ENCODE measurements around the gene PIK3CB.
"Not testable (repeated sequence)": the region's sequence is repeated elsewhere in the genome, so short reads cannot be mapped to it uniquely, and the experiment has no call there.

Gene PIK3CB

GRCh38 chr3:138732456-138732855 is 102.3 kb downstream of the PIK3CB start:
- DNase-seq: no peak

- DNase-seq: no peak
Measured at GRCh38 chr3:138726946-138727730, 107.6 kb downstream of the PIK3CB start.

DNA sequence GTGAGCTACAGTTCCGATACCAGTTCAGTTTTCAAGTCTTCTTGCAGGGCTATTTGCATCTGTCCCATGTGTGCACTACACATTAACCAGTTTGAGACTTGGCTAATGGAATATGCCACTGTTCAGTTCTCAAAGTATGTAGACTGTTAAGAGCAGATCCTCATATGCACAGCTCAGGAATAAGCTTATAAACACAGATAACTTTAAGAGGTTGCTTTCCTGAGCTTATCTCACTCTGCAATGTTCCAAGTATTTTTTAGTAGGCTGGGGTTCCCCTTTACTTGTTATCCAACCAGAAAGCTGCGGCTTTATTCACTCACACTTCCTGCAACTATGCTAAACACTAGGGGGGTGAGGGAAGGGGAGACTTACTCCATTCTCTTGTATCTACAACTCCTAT is 108.7 kb downstream of the PIK3CB start:
- DNase-seq: not testable (repeated sequence)

- DNase-seq: no peak
Measured at GRCh38 chr3:138725116-138725515, 109.6 kb downstream of the PIK3CB start.

DNA sequence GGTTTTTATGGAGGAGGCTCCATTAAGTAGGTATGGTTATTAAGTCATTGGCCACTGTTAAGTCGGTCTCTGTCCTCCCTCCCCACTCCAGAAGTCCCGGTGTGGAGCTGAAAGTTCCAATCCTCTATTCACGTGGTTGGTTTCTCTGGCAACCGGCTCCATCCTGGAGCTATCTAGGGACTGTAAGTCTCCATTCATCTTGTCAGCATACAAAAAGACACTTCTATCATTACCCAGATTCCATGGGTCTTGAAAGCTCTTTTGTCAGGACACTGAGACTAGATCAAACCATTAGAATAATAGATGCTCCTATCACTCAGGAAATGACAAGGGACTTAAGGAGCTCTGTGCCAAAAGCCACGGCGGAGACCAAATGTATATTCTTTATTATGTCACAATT is 110.3 kb downstream of the PIK3CB start:
- no peak for DNase-seq

GRCh38 chr3:138718849-138719248 is 115.9 kb downstream of the PIK3CB start:
- no peak for DNase-seq

DNA sequence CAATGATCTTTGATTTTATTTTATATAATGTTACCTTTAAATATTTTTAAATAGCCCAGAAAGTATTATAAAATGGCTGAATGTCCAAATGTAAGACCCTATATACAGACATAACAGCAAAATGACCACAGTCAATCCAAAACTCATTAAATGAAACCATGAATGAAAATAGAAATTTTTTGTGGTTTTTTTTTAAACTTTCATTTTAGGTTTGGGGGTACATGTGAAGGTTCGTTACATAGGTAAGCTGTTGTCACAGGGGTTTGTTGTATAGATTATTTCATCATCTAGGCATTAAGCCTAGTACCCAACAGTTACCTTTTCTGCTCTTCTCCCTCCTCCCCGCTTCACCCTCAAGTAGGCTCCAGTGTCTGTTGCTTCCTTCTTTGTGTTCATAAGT is 117.4 kb downstream of the PIK3CB start:
- no peak for DNase-seq

- no peak for DNase-seq
Measured at GRCh38 chr3:138712086-138712485, 122.6 kb downstream of the PIK3CB start.

DNA sequence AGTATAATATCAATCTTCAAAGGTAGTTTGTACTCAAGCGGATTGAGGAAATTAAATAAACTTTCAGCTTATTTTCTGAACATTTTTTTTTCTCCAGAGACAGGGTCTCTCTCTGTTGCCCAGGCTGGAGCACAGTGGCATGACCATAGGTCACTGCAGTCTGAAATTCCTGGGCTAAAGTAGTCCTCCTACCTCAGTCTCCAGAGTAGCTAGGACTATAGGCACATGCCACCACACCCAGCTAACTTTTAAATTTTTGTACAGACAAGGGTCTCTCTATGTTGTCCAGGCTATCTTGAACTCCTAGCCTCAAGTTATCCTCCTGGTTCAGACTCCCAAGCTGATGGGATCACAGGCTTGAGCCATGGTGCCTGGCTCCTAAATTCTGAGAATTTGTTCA is 129.1 kb downstream of the PIK3CB start:
- no peak for DNase-seq

DNA sequence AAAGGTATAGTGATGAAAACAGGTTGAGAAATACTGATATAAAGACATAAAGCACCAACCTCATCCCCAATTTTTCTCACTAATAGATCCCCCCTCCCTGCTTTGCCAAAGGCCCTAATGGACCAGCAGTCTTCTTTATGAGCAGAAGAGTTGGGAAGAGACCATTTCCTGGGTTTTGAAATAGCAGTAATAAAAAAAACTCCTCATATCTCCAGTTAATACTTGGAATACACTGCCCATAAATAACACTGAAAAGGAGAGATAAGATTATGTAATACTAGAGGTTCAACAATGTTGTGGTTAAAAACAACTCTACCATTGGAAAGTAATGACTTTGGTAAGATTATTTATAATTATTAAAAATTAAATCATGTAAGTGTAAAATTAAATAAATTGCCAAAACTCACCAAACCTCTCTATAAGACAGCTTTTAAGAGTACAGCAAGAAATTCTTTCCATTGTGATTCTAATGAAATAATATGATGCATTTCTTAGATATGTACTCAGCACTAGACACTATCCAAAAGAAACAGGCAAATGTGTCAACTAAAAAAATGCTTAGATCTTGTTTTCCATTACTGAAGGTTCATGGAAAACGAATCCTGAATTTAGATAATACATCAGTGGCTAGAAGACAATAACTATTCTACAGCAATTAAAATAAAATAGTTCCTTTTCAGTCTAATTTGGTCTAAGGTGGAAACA is 137.9 kb downstream of the PIK3CB start:
- DNase-seq: no peak

GRCh38 chr3:138694287-138695007 is 140.3 kb downstream of the PIK3CB start:
- DNase-seq: no peak

DNA sequence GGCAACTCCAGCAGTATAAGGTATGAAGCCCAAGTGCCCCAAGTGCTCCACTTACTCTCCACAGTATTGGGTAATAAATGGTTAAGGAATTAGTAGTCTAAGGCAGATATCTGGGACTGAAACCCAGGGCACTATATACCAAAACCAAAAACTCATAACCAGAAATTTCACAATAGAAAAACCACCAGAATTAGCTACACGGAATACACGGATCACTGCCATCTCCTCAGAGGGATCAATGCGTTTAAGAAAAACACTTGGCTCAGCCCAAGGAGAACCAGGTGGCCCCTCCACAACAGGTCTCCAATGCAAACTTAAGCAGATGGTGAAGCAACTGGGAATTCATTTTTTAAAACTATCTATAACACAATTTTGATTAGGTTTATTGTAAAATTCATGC is 142.6 kb downstream of the PIK3CB start:
- no peak for DNase-seq

DNA sequence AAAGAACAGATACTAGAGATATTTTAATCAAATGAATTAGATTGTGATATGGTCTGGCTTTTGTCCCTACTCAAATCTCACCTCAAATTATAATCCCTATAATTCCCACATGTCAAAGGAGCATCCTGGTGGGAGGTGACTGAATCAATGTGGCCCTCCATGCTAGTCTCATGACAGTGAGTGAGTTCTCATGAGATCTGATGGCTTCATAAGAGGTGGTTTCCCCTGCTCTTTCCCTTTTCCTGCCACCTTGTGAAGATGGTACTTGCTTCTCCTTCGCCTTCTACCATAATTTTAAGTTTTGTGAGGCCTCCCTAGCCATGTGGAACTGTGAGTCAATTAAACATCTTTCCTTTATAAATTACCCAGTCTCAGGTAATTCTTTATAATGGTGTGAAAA is 143.4 kb downstream of the PIK3CB start:
- no peak for DNase-seq

DNA sequence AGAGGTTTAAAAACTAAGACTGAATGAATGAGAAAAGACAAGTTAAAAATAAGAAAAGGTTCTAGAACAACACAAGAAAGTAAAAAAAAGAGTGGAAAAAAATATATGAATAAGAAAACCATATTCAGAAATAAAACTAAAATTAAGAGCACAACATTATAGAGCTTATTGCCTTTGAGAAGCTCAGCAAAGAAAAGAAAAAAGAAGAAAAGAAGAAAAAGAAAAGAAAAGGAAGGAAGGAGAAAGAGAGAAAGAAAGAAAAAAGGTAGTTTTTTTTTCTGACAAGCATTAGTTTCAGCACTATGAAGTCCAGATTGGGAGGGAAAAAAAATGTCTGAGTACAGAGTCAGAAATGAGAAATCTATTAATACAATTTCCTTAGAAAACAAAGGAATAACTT is 144.7 kb downstream of the PIK3CB start:
- no peak for DNase-seq

DNA sequence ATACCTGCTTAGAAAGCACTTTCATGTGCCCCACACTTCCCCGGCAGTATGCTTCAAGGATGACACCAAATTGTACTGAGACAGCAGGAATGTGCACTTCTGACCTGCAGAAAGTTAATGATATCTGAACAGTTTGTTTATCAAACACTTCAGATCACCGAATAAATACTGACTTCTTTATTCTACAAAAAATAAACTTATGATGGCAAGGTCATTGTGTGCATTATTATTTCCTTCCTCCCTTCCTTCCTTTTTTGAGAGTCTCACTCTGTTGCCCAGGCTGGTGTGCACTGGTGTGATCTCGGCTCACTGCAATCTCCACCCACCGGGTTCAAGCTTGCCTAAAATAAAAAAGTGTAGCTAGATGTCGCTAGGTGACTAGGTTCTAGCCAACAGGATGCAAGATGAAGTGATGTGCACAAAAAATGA is 145.8 kb downstream of the PIK3CB start:
- DNase-seq: no peak

GRCh38 chr3:138687236-138687635 is 147.5 kb downstream of the PIK3CB start:
- DNase-seq: no peak

DNA sequence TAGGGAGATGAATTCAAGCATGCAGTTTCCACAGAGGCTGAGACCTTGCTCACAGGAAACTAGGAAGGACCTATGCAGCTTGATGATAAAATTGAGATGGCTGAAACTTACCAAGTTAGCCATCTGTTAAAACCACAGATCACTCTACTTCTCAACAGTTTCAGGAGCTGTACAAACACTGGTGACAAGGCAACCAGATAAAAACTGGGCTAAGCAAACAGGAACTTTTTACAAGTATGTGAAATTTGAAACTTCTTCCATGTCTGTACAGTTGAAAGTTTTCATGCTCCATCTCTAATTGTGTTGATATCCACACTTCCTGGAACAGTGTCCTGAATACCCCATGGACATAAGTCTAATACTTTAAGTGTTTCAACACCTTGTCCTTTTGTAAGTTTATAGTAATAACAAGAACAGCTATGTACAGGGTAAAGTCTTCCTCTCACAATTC is 147.9 kb downstream of the PIK3CB start:
- DNase-seq: no peak

GRCh38 chr3:138684396-138684795 is 150.3 kb downstream of the PIK3CB start:
- no peak for DNase-seq

DNA sequence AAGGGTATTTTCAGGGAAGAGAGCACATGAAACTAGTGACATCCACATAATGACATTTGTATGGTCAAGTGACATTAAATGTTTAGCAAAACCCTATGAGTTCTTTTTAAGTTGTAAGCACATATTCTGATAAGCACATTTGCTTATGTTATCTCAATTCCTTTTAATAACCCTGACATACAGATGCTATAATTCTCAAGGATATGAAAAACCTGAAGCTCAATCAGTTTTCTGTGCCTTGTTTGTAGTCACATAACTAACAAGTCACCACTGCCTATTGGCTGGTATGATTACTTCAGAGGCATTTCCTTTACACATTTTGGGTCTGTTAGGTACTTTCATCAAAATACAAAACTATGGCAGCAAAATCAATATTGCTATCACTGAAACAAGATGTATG is 152.1 kb downstream of the PIK3CB start:
- DNase-seq: no peak

- no peak for DNase-seq
Measured at GRCh38 chr3:138681463-138682220, 153.1 kb downstream of the PIK3CB start.

DNA sequence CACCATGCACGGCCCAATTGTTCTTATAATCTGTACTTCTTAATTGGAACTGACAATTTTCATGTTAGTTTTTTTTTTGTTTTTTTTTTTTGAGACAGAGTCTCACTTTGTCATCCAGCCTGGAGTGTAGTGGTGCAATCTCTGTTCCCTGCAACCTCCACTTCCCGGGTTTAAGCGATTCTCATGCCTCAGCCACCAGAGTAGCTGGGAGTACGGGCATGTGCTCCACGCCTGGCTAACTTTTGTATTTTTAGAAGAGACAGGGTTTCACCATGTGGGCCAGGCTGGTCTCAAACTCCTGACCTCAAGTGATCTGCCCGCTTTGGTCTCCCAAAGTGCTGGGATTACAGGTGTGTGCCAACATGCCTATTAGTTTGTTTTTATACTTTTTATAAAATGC is 153.8 kb downstream of the PIK3CB start:
- not testable (repeated sequence) for DNase-seq

DNA sequence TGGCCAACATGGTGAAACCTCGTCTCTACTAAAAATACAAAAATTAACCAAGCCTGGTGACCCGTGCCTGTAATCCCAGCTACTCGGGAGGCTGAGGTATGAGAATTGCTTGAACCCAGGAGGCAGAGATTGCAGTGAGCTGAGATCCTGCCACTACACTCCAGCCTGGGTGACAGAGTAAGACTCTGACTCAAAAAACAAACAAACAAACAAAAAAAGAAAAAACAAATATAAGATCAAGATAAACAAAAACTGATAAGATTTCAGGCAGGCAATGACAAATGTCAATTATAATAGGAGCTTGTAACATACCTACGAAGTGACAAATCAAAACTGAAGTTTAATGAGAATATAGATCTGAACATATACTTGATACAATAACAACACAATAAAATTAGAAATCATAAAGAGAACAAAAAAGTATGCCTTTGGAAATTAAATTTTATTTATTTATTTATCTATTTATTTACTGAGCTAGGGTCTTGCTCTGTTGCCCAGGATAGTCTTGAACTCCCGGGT is 155.8 kb downstream of the PIK3CB start:
- DNase-seq: no peak

GRCh38 chr3:138678086-138678485 is 156.6 kb downstream of the PIK3CB start:
- DNase-seq: no peak
